Measurements from ENCODE around the gene KRTAP1-3.

KRTAP1-3 gene

DNA sequence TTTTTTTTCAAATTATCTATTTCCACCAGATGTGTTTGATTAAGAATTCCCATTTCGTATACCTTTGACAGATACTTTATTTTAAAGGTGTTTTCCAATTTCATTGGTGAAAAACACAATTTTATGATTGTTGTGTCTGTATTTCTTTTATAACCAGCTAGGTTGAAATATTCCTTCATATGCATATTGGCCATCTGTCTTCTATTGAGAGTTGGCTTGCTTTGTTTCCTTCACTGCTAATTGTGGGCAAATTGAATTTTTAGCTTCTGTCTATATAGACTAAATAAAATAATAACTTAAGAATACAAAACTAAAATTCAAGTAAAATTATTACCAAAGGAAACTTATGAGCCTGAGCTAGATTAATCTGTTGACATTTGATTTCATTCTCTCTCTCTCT, 39.6 kb downstream of the KRTAP1-3 start:
- TF ChIP-seq, protein P1, sequence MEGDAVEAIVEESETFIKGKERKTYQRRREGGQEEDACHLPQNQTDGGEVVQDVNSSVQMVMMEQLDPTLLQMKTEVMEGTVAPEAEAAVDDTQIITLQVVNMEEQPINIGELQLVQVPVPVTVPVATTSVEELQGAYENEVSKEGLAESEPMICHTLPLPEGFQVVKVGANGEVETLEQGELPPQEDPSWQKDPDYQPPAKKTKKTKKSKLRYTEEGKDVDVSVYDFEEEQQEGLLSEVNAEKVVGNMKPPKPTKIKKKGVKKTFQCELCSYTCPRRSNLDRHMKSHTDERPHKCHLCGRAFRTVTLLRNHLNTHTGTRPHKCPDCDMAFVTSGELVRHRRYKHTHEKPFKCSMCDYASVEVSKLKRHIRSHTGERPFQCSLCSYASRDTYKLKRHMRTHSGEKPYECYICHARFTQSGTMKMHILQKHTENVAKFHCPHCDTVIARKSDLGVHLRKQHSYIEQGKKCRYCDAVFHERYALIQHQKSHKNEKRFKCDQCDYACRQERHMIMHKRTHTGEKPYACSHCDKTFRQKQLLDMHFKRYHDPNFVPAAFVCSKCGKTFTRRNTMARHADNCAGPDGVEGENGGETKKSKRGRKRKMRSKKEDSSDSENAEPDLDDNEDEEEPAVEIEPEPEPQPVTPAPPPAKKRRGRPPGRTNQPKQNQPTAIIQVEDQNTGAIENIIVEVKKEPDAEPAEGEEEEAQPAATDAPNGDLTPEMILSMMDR (IDR thresholded peaks at IDR 0.05; ENCODE audit: unreplicated experiment in 3 of 3): no peak
- Mint-ChIP-seq H3K27ac (no peak overlapping the region), H3K36me3 (ENCODE audit: low read depth) (no peaks in the 10 kb centered on the region), H3K4me3 (peak overlapping the region in 1 of 3 experiments; percentile 46), H3K9me3 (peaks cover 2% of the 10 kb centered on the region), H3K27me3 (ENCODE audit: low read depth) (peaks cover 5% of the 10 kb centered on the region), H3K4me1 (peaks cover 32% of the 10 kb centered on the region)

DNA sequence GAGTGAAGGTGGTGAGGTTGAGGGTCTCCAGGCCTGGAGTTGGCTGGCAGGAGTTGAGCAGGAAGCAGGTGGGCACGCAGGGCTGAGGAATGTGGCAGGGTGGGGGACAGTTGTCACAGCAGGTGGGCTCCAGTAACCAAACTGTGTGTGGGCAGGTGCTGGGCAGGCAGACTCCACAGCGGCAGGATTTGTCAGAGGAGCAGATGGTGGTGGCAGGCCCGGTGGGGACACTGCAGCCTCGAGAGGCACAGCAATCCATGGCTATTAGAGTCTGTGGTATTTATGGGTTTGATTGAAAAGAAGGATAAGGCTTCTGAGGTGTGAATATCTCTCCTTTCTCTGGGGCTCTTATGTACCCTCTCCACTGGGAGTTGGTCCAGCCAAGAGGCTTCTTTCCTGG, 40.8 kb downstream of the KRTAP1-3 start, which contains the start of gene KRTAP3-3:
TSS of gene KRTAP3-3 (minus strand) at position 326 of the 400 bp plus-strand sequence. CDS start at position 259, 67 bp downstream.
- H3K27ac Mint-ChIP-seq: no peak within 1 kb of the TSS
- H3K27me3 Mint-ChIP-seq (ENCODE audit: low read depth): peaks cover 5% of the 10 kb centered on the region

DNA sequence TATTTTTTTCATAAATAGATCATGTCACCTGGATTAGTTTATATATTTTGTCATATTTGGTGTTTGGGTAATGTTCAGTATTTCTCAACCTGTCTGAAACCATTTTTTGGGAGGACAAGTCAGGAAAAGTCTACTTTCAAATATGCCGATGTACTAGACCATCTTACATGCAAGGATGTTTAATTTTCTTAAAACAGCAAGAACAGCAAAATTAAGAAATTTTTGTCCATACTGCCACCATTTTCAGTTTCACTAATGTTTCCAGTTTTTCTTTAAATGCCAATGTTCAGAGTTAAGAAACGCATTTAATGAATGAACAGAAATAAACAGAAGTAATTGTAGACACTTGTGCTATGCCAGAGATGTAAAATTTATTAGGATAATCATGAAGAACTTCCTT, 41.6 kb downstream of the KRTAP1-3 start:
- TF ChIP-seq, protein P1 (IDR thresholded peaks at IDR 0.05; ENCODE audit: unreplicated experiment in 3 of 3): no peak
- Mint-ChIP-seq H3K36me3 (ENCODE audit: low read depth) (no peaks in the 10 kb centered on the region), H3K4me3 (no peak overlapping the region), H3K27me3 (ENCODE audit: low read depth) (peaks cover 5% of the 10 kb centered on the region), H3K4me1 (peaks cover 27% of the 10 kb centered on the region), H3K27ac (no peak overlapping the region), H3K9me3 (no peaks in the 10 kb centered on the region)

More for the DNA sequence above, 40.8 kb downstream of the KRTAP1-3 start, which contains the start of gene KRTAP3-3:
- Mint-ChIP-seq H3K4me3 (peak within 1 kb of the TSS in 1 of 3 experiments; percentile 30), H3K4me1 (peaks cover 27% of the 10 kb centered on the region), H3K36me3 (ENCODE audit: low read depth) (no peaks in the 10 kb centered on the region), H3K9me3 (no peaks in the 10 kb centered on the region)
- TF ChIP-seq, protein P1 (IDR thresholded peaks at IDR 0.05; ENCODE audit: unreplicated experiment in 3 of 3): no peak

DNA sequence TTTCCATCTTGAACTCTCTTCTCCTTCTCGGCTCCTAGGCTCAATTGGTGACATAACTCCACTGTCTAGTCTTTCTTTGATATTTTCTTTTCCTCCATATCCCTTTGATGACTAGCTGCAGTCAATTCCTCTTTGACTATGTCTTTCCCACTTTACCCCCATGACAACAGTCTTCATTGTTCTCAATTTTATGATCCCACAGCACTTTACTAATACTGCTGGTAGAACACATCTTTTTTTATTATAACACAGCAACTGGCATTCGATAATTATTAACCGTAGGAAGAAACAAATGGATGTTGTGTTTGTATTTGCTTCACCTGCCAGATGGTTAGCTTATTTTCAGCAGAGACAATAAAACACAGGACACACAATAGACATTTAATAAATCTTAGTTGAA, 42.0 kb downstream of the KRTAP1-3 start:
- no peaks in the 10 kb centered on the region for H3K36me3 Mint-ChIP-seq (ENCODE audit: low read depth)
- peaks cover 28% of the 10 kb centered on the region for H3K4me1 Mint-ChIP-seq
- H3K27ac Mint-ChIP-seq: no peak overlapping the region
- H3K27me3 Mint-ChIP-seq (ENCODE audit: low read depth): peaks cover 5% of the 10 kb centered on the region
- H3K9me3 Mint-ChIP-seq: no peaks in the 10 kb centered on the region
- TF ChIP-seq, protein P1 (IDR thresholded peaks at IDR 0.05; ENCODE audit: unreplicated experiment in 3 of 3): no peak
- no peak overlapping the region for H3K4me3 Mint-ChIP-seq

DNA sequence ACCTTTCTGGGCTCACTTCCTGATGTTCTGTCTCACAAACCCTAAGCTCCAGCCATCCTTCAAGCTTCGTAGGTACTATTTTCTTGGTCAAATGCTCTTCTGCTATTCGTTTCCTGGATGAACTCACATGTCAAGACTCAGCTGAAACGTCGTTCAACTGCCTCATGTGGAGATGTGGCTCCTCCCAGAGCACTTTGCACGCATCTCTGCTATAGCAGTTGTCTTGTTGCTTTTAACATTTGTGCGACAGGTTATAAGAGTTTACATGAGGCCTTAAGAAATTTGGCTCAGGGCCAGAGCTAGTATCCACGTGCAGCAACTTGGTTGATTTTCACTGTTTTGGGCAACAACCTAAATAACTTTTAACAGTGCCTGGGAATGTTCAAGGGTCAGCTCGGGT, 47.8 kb downstream of the KRTAP1-3 start:
- TF ChIP-seq, protein P1 (IDR thresholded peaks at IDR 0.05; ENCODE audit: unreplicated experiment in 3 of 3): no peak
- Mint-ChIP-seq H3K4me1 (peaks cover 24% of the 10 kb centered on the region), H3K36me3 (ENCODE audit: low read depth) (no peaks in the 10 kb centered on the region), H3K27ac (no peak overlapping the region), H3K4me3 (peak overlapping the region in 1 of 3 experiments; percentile 48), H3K9me3 (no peaks in the 10 kb centered on the region), H3K27me3 (ENCODE audit: low read depth) (peaks cover 6% of the 10 kb centered on the region)

DNA sequence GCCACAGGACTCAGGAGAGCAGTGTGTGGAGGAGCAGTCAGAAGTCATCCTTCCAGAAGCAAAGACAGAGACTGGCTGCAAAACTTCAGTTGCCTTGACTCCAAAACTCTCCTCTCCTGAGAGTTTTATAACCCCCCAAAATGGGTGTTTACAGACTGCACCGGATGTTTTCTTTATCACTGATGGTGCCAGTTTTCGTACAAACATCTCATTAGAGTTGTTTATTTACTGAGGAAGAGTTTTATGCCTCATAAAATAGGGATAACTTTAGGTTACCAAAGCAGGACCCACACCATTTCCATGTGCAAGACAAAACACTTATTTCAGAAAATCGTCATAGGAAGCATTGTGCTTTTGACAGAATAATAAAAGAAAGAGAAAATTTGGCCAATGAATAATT, 50.4 kb downstream of the KRTAP1-3 start, which contains the start of gene KRT40:
TSS of gene KRT40 (minus strand) at position 101 of the 400 bp plus-strand sequence. CDS start at position 48, 53 bp downstream.
- TF ChIP-seq, protein P1 (IDR thresholded peaks at IDR 0.05; ENCODE audit: unreplicated experiment in 3 of 3): no peak
- Mint-ChIP-seq H3K36me3 (ENCODE audit: low read depth) (no peaks in the 10 kb centered on the region), H3K27ac (no peak within 1 kb of the TSS), H3K4me3 (peak within 1 kb of the TSS in 2 of 3 experiments; percentile 6 to 58), H3K9me3 (no peaks in the 10 kb centered on the region), H3K27me3 (ENCODE audit: low read depth) (peaks cover 6% of the 10 kb centered on the region), H3K4me1 (peaks cover 42% of the 10 kb centered on the region)
